ENCODE measurements around the gene PLCB2.
A peak's percentile ranks its signal among the peaks of the same experiment; 100 is the strongest.

The PLCB2 gene

DNA sequence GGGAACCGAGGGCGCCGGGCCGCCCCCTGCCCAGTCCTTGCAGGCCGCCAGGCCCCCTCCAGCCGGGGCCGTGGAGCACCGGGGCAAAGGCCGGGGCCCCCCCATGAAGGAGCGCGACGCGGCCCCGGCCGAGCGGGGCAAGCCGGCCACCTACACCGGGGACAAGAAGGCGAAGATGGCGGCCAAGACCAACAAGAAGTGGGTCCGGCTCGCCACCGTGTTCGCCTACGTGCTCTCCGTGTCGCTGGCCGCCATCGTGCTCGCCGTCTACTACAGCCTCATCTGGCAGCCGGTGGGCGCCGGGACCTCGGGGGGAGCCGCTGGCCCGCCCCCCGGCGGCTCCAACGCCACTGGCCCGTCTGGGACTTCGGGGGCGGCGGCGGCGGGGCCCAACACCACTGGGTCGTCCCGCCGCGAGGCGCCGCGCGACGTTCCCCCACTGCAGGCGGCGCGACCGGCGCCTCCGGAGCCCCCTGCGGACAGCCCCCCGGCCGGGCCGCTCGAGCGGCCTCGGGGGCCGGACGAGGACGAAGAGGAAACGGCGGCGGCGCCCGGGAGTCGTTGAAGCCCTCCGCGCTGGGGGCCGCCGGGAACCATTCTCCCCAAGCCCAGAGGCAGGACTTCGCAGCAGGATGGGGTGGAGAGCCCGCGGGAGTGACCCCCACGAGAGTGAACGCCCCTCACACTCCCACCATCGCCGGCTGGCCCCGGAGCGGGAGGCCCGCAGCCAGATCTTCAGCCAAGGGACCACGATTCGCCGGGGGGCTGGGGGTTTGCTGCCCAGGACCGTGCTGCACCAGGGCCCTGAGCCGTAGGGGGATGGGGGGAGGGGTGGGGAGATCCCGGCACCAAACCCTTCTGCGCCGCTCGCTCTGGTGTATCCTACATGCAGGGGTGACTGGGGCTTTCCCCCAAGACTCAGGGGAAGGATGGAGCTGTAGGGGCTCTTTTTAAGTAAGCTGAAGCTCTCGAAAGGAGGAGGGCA, 16.5 kb upstream of the PLCB2 start:
- no peak for DNase-seq

DNA sequence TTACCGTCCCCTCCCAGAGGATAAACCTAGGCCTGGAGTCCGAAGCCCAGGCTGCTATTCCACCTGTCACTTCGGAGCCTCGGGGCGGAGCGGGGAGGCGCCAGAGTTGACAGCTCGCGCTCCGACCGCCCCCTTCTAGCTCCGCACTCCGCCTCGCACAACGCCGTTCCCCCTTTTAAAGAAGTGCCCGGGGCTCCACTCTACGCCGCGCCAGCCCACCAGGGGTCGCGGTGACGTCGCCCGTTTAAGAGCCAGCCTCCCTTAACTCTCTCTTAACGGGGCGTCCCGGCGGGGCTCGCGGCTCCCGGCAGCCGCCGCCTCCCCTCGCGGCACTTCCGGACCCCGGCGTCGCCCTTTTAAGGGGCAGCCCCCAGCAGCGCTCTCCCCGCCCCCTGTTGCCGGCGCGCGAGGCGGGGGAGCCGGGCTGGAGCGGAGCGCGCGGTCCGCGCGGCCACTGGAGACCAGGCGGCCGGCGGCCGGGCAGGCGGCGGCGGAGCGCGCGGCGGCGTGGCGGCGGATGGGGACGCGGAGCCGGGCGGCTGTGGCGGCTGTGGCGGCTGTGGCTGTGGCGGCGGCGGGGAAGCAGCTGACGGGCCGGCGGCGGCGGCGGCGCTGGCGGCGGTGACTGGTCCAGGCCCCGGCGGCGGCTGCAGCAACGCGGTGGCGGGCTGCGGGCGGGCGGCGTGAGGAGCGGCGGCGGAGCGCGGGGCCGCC, 15.7 kb upstream of the PLCB2 start, which contains the start of gene INAFM2:
Gene INAFM2, plus strand, starts transcription at position 454 of the 714 bp plus-strand sequence. CDS start 364 bp downstream, outside the sequence.
- DNase-seq = peak; percentile 82 to 87

- DNase-seq = no peak
Measured at GRCh38 chr15:40322531-40323238, 14.9 kb upstream of the PLCB2 start.

DNA sequence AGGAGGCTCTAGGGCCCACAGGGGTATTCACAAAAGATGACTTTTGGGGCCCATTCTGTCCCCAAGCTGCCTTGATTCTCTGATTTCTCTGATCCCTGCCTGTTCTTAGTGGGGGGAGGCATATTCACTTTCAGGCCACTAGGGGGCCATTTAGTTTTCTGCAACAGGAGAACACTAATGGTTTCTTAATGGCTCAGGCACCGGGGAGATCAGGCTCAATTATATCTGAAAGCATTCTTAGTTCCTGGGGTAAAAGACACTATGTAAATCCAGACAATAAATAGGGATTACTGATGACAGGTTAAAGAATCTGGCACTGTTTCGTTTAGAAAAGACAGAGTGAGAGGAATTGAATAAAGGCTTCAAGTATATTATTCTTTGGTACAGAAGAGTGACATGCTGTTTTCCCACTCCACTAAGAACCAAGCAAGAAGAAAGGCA, 13.2 kb upstream of the PLCB2 start:
- peak; percentile 48 to 54 for DNase-seq

GRCh38 chr15:40320409-40320808, 12.7 kb upstream of the PLCB2 start:
- DNase-seq = no peak

GRCh38 chr15:40317580-40317979, 9.8 kb upstream of the PLCB2 start:
- no peak for DNase-seq

- DNase-seq = no peak
Measured at GRCh38 chr15:40316931-40317330, 9.2 kb upstream of the PLCB2 start.

- no peak for DNase-seq
Measured at GRCh38 chr15:40314723-40315276, 7.1 kb upstream of the PLCB2 start.

DNA sequence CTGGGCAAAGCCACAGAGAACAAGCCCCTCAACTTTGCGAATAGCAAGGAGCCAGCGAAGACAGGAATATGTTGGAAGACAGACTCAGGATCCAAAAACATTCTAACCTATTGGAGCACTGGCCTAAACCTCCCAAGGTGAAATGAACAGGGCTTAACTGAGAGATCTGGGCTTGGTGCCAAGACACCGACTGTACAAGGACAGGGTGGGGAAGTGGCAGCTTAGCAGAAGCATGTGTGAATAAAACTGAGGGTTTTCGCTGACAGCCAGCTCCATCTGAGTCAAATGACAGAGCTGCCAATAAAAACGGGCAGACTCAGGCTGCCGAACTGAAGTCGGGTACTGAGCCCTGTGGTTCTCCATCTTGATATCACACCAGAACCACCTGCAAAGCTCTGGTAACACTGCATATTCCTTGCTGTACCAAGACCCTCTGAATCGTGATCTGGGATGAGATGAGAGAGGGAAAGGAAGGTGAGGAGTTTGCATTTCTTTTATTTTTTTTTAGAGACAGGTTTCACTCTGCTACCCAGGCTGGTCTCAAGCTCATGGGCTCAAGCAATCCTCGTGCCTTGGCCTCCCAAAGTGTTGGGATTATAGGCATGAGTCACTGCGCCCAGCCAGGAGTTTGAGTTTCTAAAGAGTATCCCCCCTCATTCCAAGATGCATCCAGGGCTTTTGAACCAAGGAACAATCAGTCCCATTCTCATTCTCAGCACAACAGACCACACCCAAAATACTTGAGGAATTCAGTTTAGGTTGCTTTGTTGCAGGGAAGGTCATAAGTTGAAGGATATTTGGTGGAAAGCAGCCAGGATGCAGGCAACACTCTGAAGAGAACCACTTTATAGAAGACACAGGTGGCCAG, 6.0 kb upstream of the PLCB2 start:
- no peak for DNase-seq

DNA sequence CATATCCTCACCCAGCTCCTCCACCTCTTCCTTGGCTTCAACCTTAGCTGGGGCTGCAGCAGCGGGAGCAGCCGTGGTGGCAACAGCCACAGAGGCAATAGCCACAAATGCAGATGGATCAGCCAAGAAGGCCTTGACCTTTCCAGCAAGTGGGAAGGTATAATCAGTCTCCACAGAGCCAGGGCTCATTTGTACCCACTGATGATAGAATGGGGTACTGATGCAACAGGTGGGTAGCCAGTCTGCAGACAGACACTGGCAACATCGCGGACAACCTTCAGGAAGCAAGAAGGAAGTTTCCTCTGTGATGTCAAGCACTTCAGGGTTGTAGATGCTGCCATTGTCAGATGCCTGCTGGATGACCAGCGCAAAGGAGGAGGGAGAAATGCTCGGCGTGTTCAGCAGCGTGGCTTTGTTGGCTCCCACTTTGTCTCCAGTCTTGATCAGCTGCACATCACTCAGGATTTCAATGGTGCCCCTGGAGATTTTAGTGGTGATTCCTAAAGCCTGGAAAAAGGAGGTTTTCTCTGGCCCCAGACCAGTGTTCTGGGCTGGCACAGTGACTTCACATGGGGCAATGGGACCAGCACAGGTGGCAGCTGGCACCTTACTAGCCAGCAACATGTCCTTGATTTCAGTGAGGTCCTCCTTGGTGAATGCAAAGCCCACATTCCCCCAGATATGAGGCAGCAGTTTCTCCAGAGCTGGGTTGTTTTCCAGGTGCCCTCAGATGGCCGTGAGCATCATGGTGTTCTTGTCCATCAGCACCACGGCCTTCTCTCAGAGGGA, 4.8 kb upstream of the PLCB2 start:
- no peak for DNase-seq

DNA sequence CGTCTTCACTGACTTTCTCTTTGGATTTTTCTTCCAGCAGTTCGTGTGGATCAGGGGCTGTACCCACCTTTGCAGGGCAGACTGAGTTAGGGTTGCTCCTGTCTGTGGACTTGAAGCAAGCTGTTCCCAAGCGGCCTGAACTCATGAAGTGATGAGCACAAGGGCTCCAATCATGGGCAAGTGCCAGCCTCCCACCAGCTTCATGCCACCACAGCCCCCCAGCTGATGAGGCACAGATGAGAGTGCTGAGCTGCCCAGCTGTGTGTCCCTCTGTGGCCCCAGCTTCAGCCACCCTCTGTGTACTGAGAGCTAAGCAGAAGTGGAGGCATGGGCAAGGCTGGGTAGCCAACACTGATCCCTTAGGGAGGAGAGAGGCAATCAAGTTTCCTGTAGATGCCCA, 3.3 kb upstream of the PLCB2 start:
- DNase-seq = no peak

DNA sequence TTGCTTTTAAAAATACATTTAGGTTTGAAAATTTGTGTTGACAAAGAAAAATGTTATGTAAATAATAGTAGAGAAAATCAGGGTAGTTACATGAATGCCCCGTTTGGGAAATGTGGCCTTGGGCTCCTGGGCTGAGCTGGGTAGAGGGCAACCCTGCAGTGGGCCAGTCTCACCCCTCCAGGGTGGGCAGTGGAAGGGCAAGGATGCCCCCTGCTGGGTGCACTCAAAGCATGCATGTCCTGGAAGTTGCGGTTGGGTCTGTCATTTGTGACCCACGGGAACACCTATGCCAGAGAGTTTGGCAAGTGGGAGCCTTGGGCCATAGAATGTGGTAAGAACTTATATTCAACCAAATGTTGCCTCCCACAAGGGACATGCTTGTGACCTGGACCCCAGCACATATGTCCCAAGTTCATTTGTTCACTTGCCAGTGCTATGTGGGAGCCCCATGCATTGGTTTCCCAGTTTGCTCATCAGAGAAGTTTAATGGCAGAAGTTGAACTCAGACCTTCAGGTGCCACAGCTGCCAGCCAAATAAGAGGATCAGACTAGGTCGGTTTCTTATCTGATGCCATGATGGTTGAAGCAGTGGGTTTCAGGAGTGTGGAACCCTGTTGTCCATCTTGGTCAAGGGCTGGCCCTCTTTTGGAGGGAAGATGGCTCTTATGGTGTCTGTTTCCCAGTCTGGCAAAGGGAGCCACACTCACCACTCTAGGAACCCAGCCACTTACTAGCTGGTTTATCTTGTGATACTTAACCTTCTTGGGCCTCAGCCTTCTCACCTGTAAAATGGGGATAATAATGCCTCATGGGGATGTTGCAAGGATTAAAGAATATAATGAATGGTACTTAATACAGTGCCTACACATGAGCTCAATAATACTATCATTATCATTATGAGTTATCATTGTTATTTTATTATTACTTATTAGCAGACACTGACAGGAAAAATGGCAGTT, 2.5 kb upstream of the PLCB2 start:
- peak; percentile 42 to 47 for DNase-seq

DNA sequence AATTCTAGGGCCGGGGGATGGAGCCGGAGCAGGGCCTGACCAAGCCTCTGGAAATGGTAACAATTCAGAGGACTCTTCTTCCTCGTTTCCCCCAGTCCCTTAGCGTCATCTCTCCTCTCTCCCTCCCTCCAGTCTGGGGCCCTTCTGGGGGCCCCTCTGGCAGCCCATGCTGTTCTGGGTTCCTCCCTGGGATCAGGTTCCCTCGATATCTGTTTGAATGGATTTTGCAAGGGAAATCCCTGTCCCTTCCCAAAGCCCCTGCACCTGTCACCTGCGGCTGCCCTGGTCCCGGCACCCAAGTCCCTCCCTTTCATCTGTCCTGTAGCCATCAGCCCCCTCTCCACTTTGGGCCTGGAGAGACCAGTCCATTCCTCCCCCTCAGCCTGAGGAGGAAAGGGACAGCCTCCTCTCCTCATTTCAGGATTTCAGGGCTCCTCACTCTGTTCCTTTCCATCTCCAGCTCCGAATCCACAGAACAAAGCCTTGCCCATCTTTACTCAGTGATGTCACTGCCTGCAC, 1.7 kb upstream of the PLCB2 start:
- DNase-seq = no peak

DNA sequence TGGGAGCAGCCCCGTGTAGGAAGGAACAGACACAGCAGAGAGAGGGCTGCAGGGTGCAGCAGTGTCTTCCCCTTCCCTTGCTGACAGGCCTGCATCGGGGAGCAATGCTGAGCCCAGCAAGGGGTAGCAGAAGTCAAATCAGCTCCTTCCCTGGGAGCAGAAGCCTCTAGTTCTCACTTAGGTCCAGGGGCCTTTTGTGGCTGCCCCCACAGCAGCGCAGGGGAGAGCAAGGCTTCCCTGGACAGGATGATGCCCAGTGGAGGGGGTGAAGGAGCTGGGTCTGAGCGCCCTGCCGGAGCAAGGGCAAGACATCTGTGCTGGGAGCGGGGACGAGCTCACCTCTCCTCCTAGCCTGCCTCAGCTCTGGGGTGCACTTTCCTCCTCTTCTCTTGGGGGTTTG, 827 bp downstream of the PLCB2 start:
- no peak for DNase-seq

- no peak for DNase-seq
Measured at GRCh38 chr15:40306371-40306770, 1.4 kb downstream of the PLCB2 start.

- no peak for DNase-seq
Measured at GRCh38 chr15:40305281-40305680, 2.5 kb downstream of the PLCB2 start.

GRCh38 chr15:40303576-40303975, 4.2 kb downstream of the PLCB2 start:
- no peak for DNase-seq

DNA sequence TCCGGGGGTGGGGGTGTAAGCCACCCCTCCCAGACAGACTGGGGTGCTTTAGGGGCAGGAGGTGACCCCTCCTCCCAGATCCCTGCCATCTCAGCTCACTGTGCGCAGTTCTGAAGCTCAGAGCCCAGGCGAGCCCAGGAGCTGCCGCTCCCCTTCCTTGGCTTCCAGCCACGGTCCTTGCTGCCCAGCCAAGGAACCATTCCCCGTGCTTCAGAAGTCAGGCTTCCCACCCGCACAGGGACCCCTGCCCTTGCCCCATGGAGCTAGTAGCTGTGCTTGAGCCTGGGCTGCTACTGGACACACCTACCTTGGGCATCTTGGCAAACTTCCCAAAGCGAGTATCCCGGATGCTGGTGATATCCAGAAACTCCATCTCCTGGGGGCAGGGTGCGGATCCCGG, 4.8 kb downstream of the PLCB2 start:
- DNase-seq = no peak

DNA sequence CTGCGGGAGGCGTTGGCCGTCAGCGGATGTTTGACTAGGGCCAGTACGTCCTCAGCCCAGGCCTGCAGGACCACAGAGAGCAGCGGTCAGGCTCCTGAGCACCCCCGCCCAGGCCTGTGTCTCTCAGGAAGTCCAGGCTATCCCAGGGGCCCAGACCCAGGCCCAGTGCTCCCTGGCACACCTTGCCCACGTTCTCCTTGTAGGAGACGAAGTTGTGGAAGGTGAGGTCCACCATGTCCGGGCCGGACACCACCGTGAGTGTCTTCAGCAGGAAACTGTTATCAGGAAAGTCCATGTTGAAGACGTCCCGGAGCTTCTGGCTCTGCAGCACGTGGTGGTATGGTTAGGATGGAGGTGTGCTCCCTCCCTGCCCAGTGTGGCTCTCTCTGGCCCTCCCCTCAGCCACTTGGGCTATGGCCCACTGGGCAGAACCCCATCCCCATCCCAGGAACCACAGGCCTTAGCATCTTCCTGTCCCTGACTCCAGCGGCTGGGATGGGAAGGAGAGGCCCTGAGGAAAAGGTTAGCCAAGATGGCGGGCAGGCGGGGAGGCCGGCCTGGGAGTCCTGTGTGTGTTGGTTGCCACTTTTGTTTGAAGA, 5.3 kb downstream of the PLCB2 start:
- no peak for DNase-seq
